ENCODE measurements around the gene GRIA1. TPM values are rescaled to one million over a fixed set of nuclear protein-coding genes. Genes with fewer than 3 reads are reported as not detected.

GRIA1 gene
- total and polyA plus RNA-seq, 5 donors from 2014 or later, result not detected

- H3K27me3 Mint-ChIP-seq, result no peaks in the 10 kb centered on the region
- no peaks in the 10 kb centered on the region for H3K4me1 Mint-ChIP-seq
- no peaks in the 10 kb centered on the region for H3K36me3 Mint-ChIP-seq
- DNase-seq, result no peak
- Histone ChIP-seq H3K4me1 (ENCODE audit: control insufficient read depth, insufficient read depth, low read length, poor library complexity, severe bottlenecking) (no peaks in the 10 kb centered on the region), H3K9me3 (ENCODE audit: control insufficient read depth in 2 of 2, low read length in 2 of 2) (no peaks in the 10 kb centered on the region), H3K27ac (ENCODE audit: insufficient read depth, low read length, poor library complexity, severe bottlenecking) (no peak overlapping the region), H3K27me3 (ENCODE audit: control insufficient read depth, insufficient read depth, low read length) (no peaks in the 10 kb centered on the region), H3K4me3 (ENCODE audit: low read depth, low read length) (no peak overlapping the region), H3K36me3 (ENCODE audit: control insufficient read depth, insufficient read depth, low read length) (no peaks in the 10 kb centered on the region)
- H3K27ac Mint-ChIP-seq, result no peak overlapping the region
- no peak for ATAC-seq (ENCODE audit: low read depth in 2 of 2)
- H3K4me3 Mint-ChIP-seq, result no peak overlapping the region
- H3K9me3 Mint-ChIP-seq, result peaks cover 0 to 5% (median 2%) of the 10 kb centered on the region in 7 donors
Observed at GRCh38 chr5:153537207-153537606, 46.7 kb downstream of the GRIA1 start.

DNA sequence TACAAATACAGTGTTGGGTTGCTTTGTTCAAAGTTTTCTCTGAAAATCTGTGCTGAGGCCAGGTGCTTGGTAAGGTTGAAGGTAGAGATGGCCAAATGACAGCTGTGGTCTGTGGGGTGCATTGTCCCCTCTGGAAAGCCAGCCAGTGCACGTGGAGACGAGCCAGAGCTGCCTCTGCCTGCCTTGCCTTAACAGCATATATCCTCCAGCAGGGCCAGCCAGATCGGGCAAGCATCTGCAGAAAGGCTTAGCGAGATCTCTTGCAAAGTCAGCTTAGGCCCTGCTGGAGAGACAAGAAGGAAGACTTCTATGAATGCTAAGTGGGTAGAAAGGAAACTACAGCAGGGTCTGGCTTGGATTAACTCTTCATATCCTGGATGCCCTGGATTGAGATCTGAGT is 49.5 kb downstream of the GRIA1 start:
- Histone ChIP-seq H3K4me3 (ENCODE audit: low read depth, low read length) (no peak overlapping the region), H3K27ac (ENCODE audit: insufficient read depth, low read length, poor library complexity, severe bottlenecking) (no peak overlapping the region), H3K36me3 (ENCODE audit: control insufficient read depth, insufficient read depth, low read length) (no peaks in the 10 kb centered on the region), H3K4me1 (ENCODE audit: control insufficient read depth, insufficient read depth, low read length, poor library complexity, severe bottlenecking) (no peaks in the 10 kb centered on the region), H3K27me3 (ENCODE audit: control insufficient read depth, insufficient read depth, low read length) (no peaks in the 10 kb centered on the region), H3K9me3 (ENCODE audit: control insufficient read depth in 2 of 2, low read length in 2 of 2) (no peaks in the 10 kb centered on the region)
- H3K27me3 Mint-ChIP-seq, result no peaks in the 10 kb centered on the region
- ATAC-seq (ENCODE audit: low read depth in 2 of 2), result no peak
- no peak overlapping the region for H3K27ac Mint-ChIP-seq
- no peak for DNase-seq
- H3K4me1 Mint-ChIP-seq, result no peaks in the 10 kb centered on the region
- H3K4me3 Mint-ChIP-seq, result no peak overlapping the region
- peaks cover 0 to 8% (median 4%) of the 10 kb centered on the region in 7 donors for H3K9me3 Mint-ChIP-seq
- no peaks in the 10 kb centered on the region for H3K36me3 Mint-ChIP-seq

- DNase-seq, result no peak
- Histone ChIP-seq H3K36me3 (ENCODE audit: control insufficient read depth, insufficient read depth, low read length) (no peaks in the 10 kb centered on the region), H3K27me3 (ENCODE audit: control insufficient read depth, insufficient read depth, low read length) (no peaks in the 10 kb centered on the region), H3K4me3 (ENCODE audit: low read depth, low read length) (no peak overlapping the region), H3K9me3 (ENCODE audit: control insufficient read depth in 2 of 2, low read length in 2 of 2) (no peaks in the 10 kb centered on the region), H3K4me1 (ENCODE audit: control insufficient read depth, insufficient read depth, low read length, poor library complexity, severe bottlenecking) (no peaks in the 10 kb centered on the region), H3K27ac (ENCODE audit: insufficient read depth, low read length, poor library complexity, severe bottlenecking) (no peak overlapping the region)
- Mint-ChIP-seq H3K27ac (no peak overlapping the region), H3K36me3 (no peaks in the 10 kb centered on the region), H3K9me3 (peaks cover 0 to 12% (median 4%) of the 10 kb centered on the region in 7 donors), H3K4me3 (no peak overlapping the region), H3K27me3 (no peaks in the 10 kb centered on the region), H3K4me1 (no peaks in the 10 kb centered on the region)
- ATAC-seq (ENCODE audit: low read depth in 2 of 2), result no peak
Observed at GRCh38 chr5:153542536-153542935, 52.1 kb downstream of the GRIA1 start.

- Mint-ChIP-seq H3K9me3 (peaks cover 0 to 12% (median 4%) of the 10 kb centered on the region in 7 donors), H3K27ac (no peak overlapping the region), H3K4me3 (no peak overlapping the region), H3K4me1 (no peaks in the 10 kb centered on the region), H3K36me3 (no peaks in the 10 kb centered on the region), H3K27me3 (no peaks in the 10 kb centered on the region)
- ATAC-seq (ENCODE audit: low read depth in 2 of 2) (no peak), DNase-seq (no peak)
- Histone ChIP-seq H3K27ac (ENCODE audit: insufficient read depth, low read length, poor library complexity, severe bottlenecking) (no peak overlapping the region), H3K4me1 (ENCODE audit: control insufficient read depth, insufficient read depth, low read length, poor library complexity, severe bottlenecking) (no peaks in the 10 kb centered on the region), H3K27me3 (ENCODE audit: control insufficient read depth, insufficient read depth, low read length) (no peaks in the 10 kb centered on the region), H3K9me3 (ENCODE audit: control insufficient read depth in 2 of 2, low read length in 2 of 2) (no peaks in the 10 kb centered on the region), H3K36me3 (ENCODE audit: control insufficient read depth, insufficient read depth, low read length) (no peaks in the 10 kb centered on the region), H3K4me3 (ENCODE audit: low read depth, low read length) (no peak overlapping the region)
Observed at GRCh38 chr5:153543288-153543687, 52.8 kb downstream of the GRIA1 start.

GRCh38 chr5:153543959-153544470 is 53.5 kb downstream of the GRIA1 start:
- Mint-ChIP-seq H3K4me1 (no peaks in the 10 kb centered on the region), H3K9me3 (peaks cover 0 to 12% (median 4%) of the 10 kb centered on the region in 7 donors), H3K27ac (no peak overlapping the region), H3K4me3 (peak overlapping the region in 1 of 4 donors; percentile 33), H3K36me3 (no peaks in the 10 kb centered on the region), H3K27me3 (no peaks in the 10 kb centered on the region)
- Histone ChIP-seq H3K4me1 (ENCODE audit: control insufficient read depth, insufficient read depth, low read length, poor library complexity, severe bottlenecking) (no peaks in the 10 kb centered on the region), H3K27me3 (ENCODE audit: control insufficient read depth, insufficient read depth, low read length) (no peaks in the 10 kb centered on the region), H3K4me3 (ENCODE audit: low read depth, low read length) (no peak overlapping the region), H3K9me3 (ENCODE audit: control insufficient read depth in 2 of 2, low read length in 2 of 2) (no peaks in the 10 kb centered on the region), H3K36me3 (ENCODE audit: control insufficient read depth, insufficient read depth, low read length) (no peaks in the 10 kb centered on the region), H3K27ac (ENCODE audit: insufficient read depth, low read length, poor library complexity, severe bottlenecking) (no peak overlapping the region)
- ATAC-seq (ENCODE audit: low read depth in 2 of 2) (no peak), DNase-seq (no peak)

DNA sequence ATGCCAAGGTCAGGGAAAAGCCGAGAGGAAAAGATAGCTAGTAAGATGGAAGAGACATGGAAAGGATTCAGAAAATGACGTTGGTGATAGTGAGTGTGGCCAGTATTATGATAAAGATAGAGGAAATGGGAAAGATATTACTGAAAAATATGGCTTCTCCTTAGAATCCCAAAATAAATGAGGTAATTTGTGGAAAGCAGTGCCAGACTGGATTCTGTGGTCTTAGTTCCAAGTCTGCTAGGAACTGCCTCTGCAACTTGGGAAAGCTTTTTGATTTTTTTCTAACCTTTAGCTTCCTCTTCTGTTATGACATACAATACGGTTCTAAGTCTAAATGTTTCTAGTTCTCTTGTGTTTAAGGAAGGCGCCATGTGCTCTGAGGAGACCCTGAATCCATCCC is 54.2 kb downstream of the GRIA1 start:
- Histone ChIP-seq H3K27ac (ENCODE audit: insufficient read depth, low read length, poor library complexity, severe bottlenecking) (no peak overlapping the region), H3K9me3 (ENCODE audit: control insufficient read depth in 2 of 2, low read length in 2 of 2) (no peaks in the 10 kb centered on the region), H3K36me3 (ENCODE audit: control insufficient read depth, insufficient read depth, low read length) (no peaks in the 10 kb centered on the region), H3K4me1 (ENCODE audit: control insufficient read depth, insufficient read depth, low read length, poor library complexity, severe bottlenecking) (no peaks in the 10 kb centered on the region), H3K4me3 (ENCODE audit: low read depth, low read length) (no peak overlapping the region), H3K27me3 (ENCODE audit: control insufficient read depth, insufficient read depth, low read length) (no peaks in the 10 kb centered on the region)
- Mint-ChIP-seq H3K27ac (no peak overlapping the region), H3K4me1 (no peaks in the 10 kb centered on the region), H3K9me3 (peaks cover 0 to 12% (median 4%) of the 10 kb centered on the region in 7 donors), H3K36me3 (no peaks in the 10 kb centered on the region), H3K4me3 (no peak overlapping the region), H3K27me3 (no peaks in the 10 kb centered on the region)
- DNase-seq (no peak), ATAC-seq (ENCODE audit: low read depth in 2 of 2) (no peak)

DNA sequence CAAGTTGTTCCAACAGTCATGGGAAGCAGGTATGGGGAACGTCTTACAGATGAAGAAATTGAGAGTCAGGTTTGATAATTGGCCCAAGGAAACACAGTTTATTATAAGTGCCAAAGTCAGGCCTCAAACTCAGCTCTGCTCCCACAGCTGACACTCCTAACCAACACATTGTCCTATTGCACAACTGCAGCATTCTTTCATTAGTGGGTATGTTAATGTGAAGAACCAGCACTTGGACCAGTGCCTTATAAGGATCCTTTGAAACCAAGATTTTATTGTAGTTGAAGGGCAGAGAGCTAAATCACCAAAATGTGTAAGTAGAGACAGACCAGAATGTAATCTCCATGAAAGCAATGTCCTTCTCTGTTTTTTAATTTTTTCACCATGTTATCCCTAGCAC is 56.1 kb downstream of the GRIA1 start:
- no peak overlapping the region for H3K27ac Mint-ChIP-seq
- peaks cover 0 to 7% (median 2%) of the 10 kb centered on the region in 7 donors for H3K9me3 Mint-ChIP-seq
- no peak for ATAC-seq (ENCODE audit: low read depth in 2 of 2)

DNA sequence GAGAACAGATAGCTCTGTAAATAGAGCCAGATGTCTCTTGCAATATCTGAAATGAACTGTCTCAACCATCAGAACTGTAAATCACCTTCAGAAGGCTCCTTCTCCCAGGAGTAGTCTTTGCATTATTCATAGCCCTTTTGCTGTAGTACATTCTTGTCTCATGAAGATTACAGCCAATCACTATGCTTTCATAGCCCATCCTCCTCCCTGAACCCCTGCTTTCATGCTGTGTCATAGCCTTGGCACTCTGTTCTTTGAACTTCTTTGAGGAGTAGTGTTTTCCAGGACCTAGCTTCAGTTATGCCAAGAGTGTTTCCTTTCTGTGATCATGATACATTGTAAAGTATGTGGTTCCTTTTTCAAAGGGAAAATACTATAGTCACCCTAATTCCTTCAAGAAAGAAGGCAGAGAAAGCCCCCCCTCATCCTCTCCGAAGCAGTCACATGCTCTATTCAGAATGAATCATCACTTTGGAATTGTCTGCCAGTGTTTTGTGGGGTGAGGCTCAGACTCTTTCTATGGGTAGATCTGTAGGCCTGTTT is 61.1 kb downstream of the GRIA1 start:
- no peaks in the 10 kb centered on the region for H3K4me1 ChIP-seq (ENCODE audit: control insufficient read depth, insufficient read depth, low read length, poor library complexity, severe bottlenecking)
- no peak overlapping the region for H3K27ac ChIP-seq (ENCODE audit: insufficient read depth, low read length, poor library complexity, severe bottlenecking)
- H3K9me3 ChIP-seq (ENCODE audit: control insufficient read depth in 2 of 2, low read length in 2 of 2), result no peaks in the 10 kb centered on the region
- no peaks in the 10 kb centered on the region for H3K36me3 ChIP-seq (ENCODE audit: control insufficient read depth, insufficient read depth, low read length)
- H3K9me3 Mint-ChIP-seq, result peaks cover 0 to 1% (median 0%) of the 10 kb centered on the region in 7 donors
- H3K4me3 ChIP-seq (ENCODE audit: low read depth, low read length), result no peak overlapping the region
- peaks cover 0 to 6% (median 4%) of the 10 kb centered on the region in 4 donors for H3K4me1 Mint-ChIP-seq
- no peak overlapping the region for H3K27ac Mint-ChIP-seq
- no peak overlapping the region for H3K4me3 Mint-ChIP-seq
- H3K27me3 ChIP-seq (ENCODE audit: control insufficient read depth, insufficient read depth, low read length), result no peaks in the 10 kb centered on the region
- no peak for ATAC-seq (ENCODE audit: low read depth in 2 of 2)
- H3K27me3 Mint-ChIP-seq, result no peaks in the 10 kb centered on the region
- no peaks in the 10 kb centered on the region for H3K36me3 Mint-ChIP-seq
- no peak for DNase-seq

More for the DNA sequence above, 56.1 kb downstream of the GRIA1 start:
- Mint-ChIP-seq H3K27me3 (no peaks in the 10 kb centered on the region), H3K4me1 (no peaks in the 10 kb centered on the region), H3K4me3 (no peak overlapping the region), H3K36me3 (no peaks in the 10 kb centered on the region)
- Histone ChIP-seq H3K4me1 (ENCODE audit: control insufficient read depth, insufficient read depth, low read length, poor library complexity, severe bottlenecking) (no peaks in the 10 kb centered on the region), H3K27ac (ENCODE audit: insufficient read depth, low read length, poor library complexity, severe bottlenecking) (no peak overlapping the region), H3K27me3 (ENCODE audit: control insufficient read depth, insufficient read depth, low read length) (no peaks in the 10 kb centered on the region), H3K36me3 (ENCODE audit: control insufficient read depth, insufficient read depth, low read length) (no peaks in the 10 kb centered on the region), H3K4me3 (ENCODE audit: low read depth, low read length) (no peak overlapping the region), H3K9me3 (ENCODE audit: control insufficient read depth in 2 of 2, low read length in 2 of 2) (no peaks in the 10 kb centered on the region)
- no peak for DNase-seq
